Astrocyte (in vitro differentiated cells and primary cell): ENCODE measurements around the gene VSIG8. TPM values are rescaled to one million over a fixed set of nuclear protein-coding genes. Genes with fewer than 3 reads are reported as not detected.
A peak's percentile ranks its signal among the peaks of the same experiment; 100 is the strongest.

Experiments used
- DNase-seq: peaks from one replicate; pipeline ENCODE4 v3.0.0-alpha.2; 2010; ENCODE audit warnings: low read depth
- FAIRE-seq: peaks from 2 replicates; lab custom pipeline; 2011; peaks lifted over from hg19 to GRCh38; lab: Jason Lieb, UNC
- H2AFZ ChIP-seq: 2 replicates; pipeline ENCODE4 v1.6.0; 2012; ENCODE audit warnings: low read depth, low read length, inconsistent platforms
- H3K27ac ChIP-seq: 2 replicates; pipeline ENCODE4 v1.5.1; 2011; ENCODE audit warnings: low read depth, low read length, inconsistent platforms
- H3K27me3 ChIP-seq: 2 replicates; pipeline ENCODE4 v1.6.0; 2011; ENCODE audit warnings: low read length, inconsistent platforms; ENCODE audit not compliant: insufficient read depth
- H3K36me3 ChIP-seq: 2 replicates; pipeline ENCODE4 v1.5.1; 2011; ENCODE audit warnings: low read length, inconsistent platforms; ENCODE audit not compliant: insufficient read depth
- H3K4me1 ChIP-seq: 2 replicates; pipeline ENCODE4 v1.5.1; 2011; ENCODE audit warnings: low read length, inconsistent platforms; ENCODE audit not compliant: insufficient read depth
- H3K4me2 ChIP-seq: 2 replicates; pipeline ENCODE4 v1.6.0; 2012; ENCODE audit warnings: low read length, inconsistent platforms
- H3K4me3 ChIP-seq: 2 replicates; pipeline ENCODE4 v1.5.1; 2011; ENCODE audit warnings: low read depth, mild to moderate bottlenecking, low read length, inconsistent platforms; ENCODE audit not compliant: insufficient read depth
- H3K79me2 ChIP-seq: 2 replicates; pipeline ENCODE4 v1.6.0; 2012; ENCODE audit warnings: mild to moderate bottlenecking, low read length, inconsistent platforms; ENCODE audit not compliant: insufficient read depth
- H3K9ac ChIP-seq: 2 replicates; pipeline ENCODE4 v1.6.0; 2012; ENCODE audit warnings: mild to moderate bottlenecking, low read length, inconsistent platforms
- H3K9me3 ChIP-seq: 2 replicates; pipeline ENCODE4 v1.5.1; 2012; ENCODE audit warnings: low read depth, mild to moderate bottlenecking, low read length, inconsistent platforms; ENCODE audit not compliant: insufficient read depth
- H4K20me1 ChIP-seq: 2 replicates; pipeline ENCODE4 v1.6.0; 2012; ENCODE audit warnings: low read length, inconsistent platforms; ENCODE audit not compliant: insufficient read depth
- H3K27ac Mint-ChIP-seq: one replicate; pipeline ENCODE4 v1.8.0; 2021; ENCODE audit warnings: mild to moderate bottlenecking, mixed read lengths; ENCODE audit not compliant: unreplicated experiment
- H3K27me3 Mint-ChIP-seq: one replicate; pipeline ENCODE4 v1.8.0; 2021; ENCODE audit warnings: low read depth, mixed read lengths; ENCODE audit not compliant: unreplicated experiment
- H3K36me3 Mint-ChIP-seq: one replicate; pipeline ENCODE4 v1.8.0; 2021; ENCODE audit warnings: low read depth, mixed read lengths; ENCODE audit not compliant: unreplicated experiment
- H3K4me1 Mint-ChIP-seq: one replicate; pipeline ENCODE4 v1.8.0; 2021; ENCODE audit warnings: low read depth, mixed read lengths; ENCODE audit not compliant: unreplicated experiment
- H3K4me3 Mint-ChIP-seq: one replicate; pipeline ENCODE4 v1.8.0; 2021; ENCODE audit warnings: mild to moderate bottlenecking, moderate library complexity, mixed read lengths; ENCODE audit not compliant: unreplicated experiment
- H3K9me3 Mint-ChIP-seq: one replicate; pipeline ENCODE4 v1.8.0; 2021; ENCODE audit warnings: mild to moderate bottlenecking, mixed read lengths; ENCODE audit not compliant: unreplicated experiment
- CTCF ChIP-seq: IDR thresholded peaks from 2 replicates; pipeline ENCODE4 v1.5.1; 2011; ENCODE audit warnings: low read depth, mild to moderate bottlenecking, inconsistent platforms, low read length, moderate library complexity; ENCODE audit not compliant: insufficient read depth
- EZH2 ChIP-seq: IDR thresholded peaks from 2 replicates; pipeline ENCODE4 v1.6.1; 2012; ENCODE audit warnings: mild to moderate bottlenecking, low read length, inconsistent platforms; ENCODE audit not compliant: insufficient read depth
- total RNA-seq: library from RNA; stranded (reverse); gene quantifications from 2 replicates; pipeline ENCODE4 v1.2.1, GENCODE V29; 2021

Gene VSIG8
- total RNA-seq, 1 donor from 2014 or later: not detected

- Histone ChIP-seq H4K20me1 (no peaks in the 10 kb centered on the region), H3K4me1 (peaks cover 33% of the 10 kb centered on the region), H3K9me3 (no peaks in the 10 kb centered on the region), H3K27me3 (no peaks in the 10 kb centered on the region), H3K9ac (peak overlapping the region; percentile 53), H2AFZ (peak overlapping the region; percentile 21), H3K79me2 (no peaks in the 10 kb centered on the region), H3K4me3 (peak overlapping the region; percentile 26), H3K36me3 (no peaks in the 10 kb centered on the region), H3K27ac (peak overlapping the region; percentile 90), H3K4me2 (peak overlapping the region; percentile 72)
- no peak for TF ChIP-seq CTCF
- TF ChIP-seq EZH2: no peak
- Mint-ChIP-seq H3K4me3 (no peak overlapping the region), H3K9me3 (peaks cover 3% of the 10 kb centered on the region), H3K27me3 (peaks cover 2% of the 10 kb centered on the region), H3K36me3 (peaks cover 3% of the 10 kb centered on the region), H3K27ac (peak overlapping the region; percentile 97), H3K4me1 (peaks cover 45% of the 10 kb centered on the region)
- FAIRE-seq (peak; percentile 60), DNase-seq (no peak)
Observed at GRCh38 chr1:159849626-159850366, 12.7 kb downstream of the VSIG8 start.

GRCh38 chr1:159848326-159848725 is 14.1 kb downstream of the VSIG8 start:
- Histone ChIP-seq H3K4me3 (no peak overlapping the region), H3K9ac (no peak overlapping the region), H3K4me2 (no peak overlapping the region), H3K79me2 (no peaks in the 10 kb centered on the region), H3K9me3 (no peaks in the 10 kb centered on the region), H3K36me3 (no peaks in the 10 kb centered on the region), H3K4me1 (peaks cover 22% of the 10 kb centered on the region), H3K27ac (peak overlapping the region; percentile 90), H2AFZ (no peak overlapping the region), H4K20me1 (no peaks in the 10 kb centered on the region), H3K27me3 (no peaks in the 10 kb centered on the region)
- Mint-ChIP-seq H3K36me3 (peaks cover 3% of the 10 kb centered on the region), H3K27ac (no peak overlapping the region), H3K9me3 (peaks cover 9% of the 10 kb centered on the region), H3K27me3 (peaks cover 8% of the 10 kb centered on the region), H3K4me3 (peak overlapping the region; percentile 14), H3K4me1 (peaks cover 40% of the 10 kb centered on the region)
- FAIRE-seq (no peak), DNase-seq (no peak)
- TF ChIP-seq CTCF (no peak), EZH2 (no peak)

GRCh38 chr1:159847231-159847630 is 15.2 kb downstream of the VSIG8 start:
- Histone ChIP-seq H3K4me3 (no peak overlapping the region), H3K9me3 (no peaks in the 10 kb centered on the region), H3K4me2 (no peak overlapping the region), H3K9ac (no peak overlapping the region), H3K79me2 (no peaks in the 10 kb centered on the region), H3K27ac (no peak overlapping the region), H3K27me3 (no peaks in the 10 kb centered on the region), H2AFZ (no peak overlapping the region), H4K20me1 (no peaks in the 10 kb centered on the region), H3K4me1 (peaks cover 18% of the 10 kb centered on the region), H3K36me3 (no peaks in the 10 kb centered on the region)
- Mint-ChIP-seq H3K36me3 (peaks cover 3% of the 10 kb centered on the region), H3K4me1 (peaks cover 36% of the 10 kb centered on the region), H3K9me3 (peaks cover 9% of the 10 kb centered on the region), H3K27me3 (peaks cover 8% of the 10 kb centered on the region), H3K4me3 (no peak overlapping the region), H3K27ac (peak overlapping the region; percentile 36)
- no peak for DNase-seq
- no peak for TF ChIP-seq CTCF
- no peak for TF ChIP-seq EZH2
- FAIRE-seq: no peak
